ENCODE results near the gene DAND5. TPM values are rescaled to one million over a fixed set of nuclear protein-coding genes. Genes with fewer than 3 reads are reported as not detected.

The DAND5 gene
- total RNA-seq, 2 experiments from 2014 or later, result 0.13 to 0.15 TPM

DNA sequence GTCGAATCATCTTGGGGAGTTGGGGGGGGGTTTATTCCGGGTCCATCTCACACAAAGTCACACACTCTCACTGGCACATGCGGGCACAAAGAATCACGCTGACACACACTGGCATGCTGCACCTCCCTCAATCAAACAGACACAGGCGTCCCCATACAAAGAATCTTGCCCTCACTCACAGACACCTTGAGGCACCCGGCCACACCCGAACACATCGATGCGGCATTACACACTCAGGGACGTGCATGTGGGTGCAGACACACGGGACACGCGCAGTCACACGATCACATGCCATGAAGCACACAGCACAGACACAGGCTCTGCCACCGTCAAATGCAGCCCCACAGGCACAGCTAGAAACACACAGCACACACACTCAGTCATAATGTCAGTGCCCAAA, 33.7 kb downstream of the DAND5 start:
- POLR2A ChIA-PET, result interaction anchor here (0.5 kb wide), 1 partner anchor 96 kb away, joined by 3 read pairs; no protein-coding TSS in a partner anchor
- no peaks in the 10 kb centered on the region for H3K9me3 Mint-ChIP-seq

DNA sequence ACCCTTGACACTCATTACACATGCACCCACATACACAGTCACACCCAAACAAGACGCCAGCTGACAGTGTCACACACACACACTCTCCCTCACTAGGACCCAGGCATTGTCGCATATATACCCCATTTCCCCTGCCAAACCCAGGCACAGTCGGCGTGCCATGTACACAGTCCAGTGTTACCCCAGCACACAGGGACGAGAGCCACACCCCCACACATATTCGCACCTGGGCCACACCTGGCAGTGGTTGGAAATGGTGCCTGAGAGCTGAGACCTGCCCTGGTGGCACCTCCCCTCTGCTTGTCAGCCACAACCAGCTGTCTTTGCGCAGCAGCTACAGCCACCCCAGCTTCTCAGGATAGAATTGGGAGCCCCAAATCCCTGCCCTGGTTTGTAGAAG, 34.9 kb downstream of the DAND5 start:
- POLR2A ChIA-PET, result no interaction called here
- H3K4me1 Mint-ChIP-seq, result no peaks in the 10 kb centered on the region
- H3K36me3 Mint-ChIP-seq (ENCODE audit: low read depth), result no peaks in the 10 kb centered on the region
- DNase-seq, result no peak
- H3K9me3 Mint-ChIP-seq, result no peaks in the 10 kb centered on the region
- CTCF ChIA-PET, result interaction anchor here (2.7 to 2.8 kb wide), 2 partner anchors 30 to 57 kb away, joined by 7 to 9 read pairs; no protein-coding TSS in a partner anchor
- peaks cover 20% of the 10 kb centered on the region for H3K27me3 Mint-ChIP-seq
- H3K27ac Mint-ChIP-seq, result no peak overlapping the region
- no peak overlapping the region for H3K4me3 Mint-ChIP-seq

More for the DNA sequence above, 33.7 kb downstream of the DAND5 start:
- no peaks in the 10 kb centered on the region for H3K36me3 Mint-ChIP-seq (ENCODE audit: low read depth)
- H3K4me3 Mint-ChIP-seq, result no peak overlapping the region
- no peak for DNase-seq
- CTCF ChIA-PET, result interaction anchor here (0.8 kb wide), 1 partner anchor 31 kb away, joined by 3 read pairs; no protein-coding TSS in a partner anchor
- no peaks in the 10 kb centered on the region for H3K4me1 Mint-ChIP-seq
- peaks cover 15% of the 10 kb centered on the region for H3K27me3 Mint-ChIP-seq
- H3K27ac Mint-ChIP-seq, result no peak overlapping the region

DNA sequence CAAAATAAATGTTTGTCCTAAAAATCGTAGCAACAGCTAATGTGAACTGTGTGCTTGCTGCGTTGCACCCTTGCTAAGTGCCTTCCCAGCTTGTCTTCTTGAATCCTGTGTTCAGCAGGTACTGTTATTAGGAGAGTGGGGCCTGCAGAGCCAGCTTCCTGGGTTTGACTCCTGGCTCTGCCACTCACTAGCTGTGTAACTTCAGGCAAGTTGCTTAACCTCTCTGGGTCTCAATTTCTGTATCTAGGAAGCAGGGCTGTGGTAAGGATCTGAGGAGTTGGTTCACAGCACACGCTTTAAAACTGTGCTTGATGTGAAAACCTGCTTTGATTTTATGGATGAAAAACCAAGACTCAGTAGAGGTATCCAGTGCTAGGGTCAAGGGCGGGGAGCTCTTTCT, 35.9 kb downstream of the DAND5 start:
- no peak for DNase-seq
- Mint-ChIP-seq H3K27me3 (peaks cover 24% of the 10 kb centered on the region), H3K4me1 (no peaks in the 10 kb centered on the region), H3K9me3 (no peaks in the 10 kb centered on the region), H3K36me3 (ENCODE audit: low read depth) (no peaks in the 10 kb centered on the region), H3K4me3 (no peak overlapping the region), H3K27ac (no peak overlapping the region)
- ChIA-PET CTCF (interaction anchor here (2.7 to 2.8 kb wide), 2 partner anchors 29 to 56 kb away, joined by 7 to 9 read pairs; no protein-coding TSS in a partner anchor), POLR2A (no interaction called here)

DNA sequence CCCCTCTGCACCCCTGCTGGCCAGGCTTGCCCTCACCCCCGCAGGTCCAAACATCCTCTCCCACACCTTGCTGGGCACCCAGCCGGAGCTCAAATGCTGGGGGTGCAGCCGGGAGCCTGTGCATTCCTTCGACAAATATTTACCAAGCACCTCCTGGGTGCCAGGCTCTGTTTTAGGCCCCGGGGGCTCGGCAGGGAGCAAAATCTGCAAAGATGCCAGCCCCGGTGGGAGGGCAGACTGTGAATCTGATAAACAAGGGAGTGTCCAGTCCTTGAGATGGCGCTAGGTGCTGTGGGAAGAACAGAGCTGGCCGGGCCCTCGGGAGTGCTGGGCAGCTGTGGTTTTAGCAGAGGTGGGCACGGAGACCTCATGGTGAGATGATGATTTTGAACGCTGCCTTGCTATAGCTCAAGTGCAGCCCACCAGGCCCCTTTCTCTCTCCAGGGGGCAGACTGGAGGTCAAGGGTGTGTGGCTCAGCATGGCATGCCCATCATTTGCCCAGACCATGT, 36.5 kb downstream of the DAND5 start:
- no peaks in the 10 kb centered on the region for H3K4me1 Mint-ChIP-seq
- H3K27me3 Mint-ChIP-seq, result peaks cover 29% of the 10 kb centered on the region
- no peak overlapping the region for H3K4me3 Mint-ChIP-seq
- DNase-seq, result no peak
- H3K9me3 Mint-ChIP-seq, result no peaks in the 10 kb centered on the region
- H3K36me3 Mint-ChIP-seq (ENCODE audit: low read depth), result no peaks in the 10 kb centered on the region
- CTCF ChIA-PET, result interaction anchor here (2.7 to 2.8 kb wide), 2 partner anchors 28 to 55 kb away, joined by 7 to 9 read pairs; no protein-coding TSS in a partner anchor
- H3K27ac Mint-ChIP-seq, result no peak overlapping the region
- POLR2A ChIA-PET, result no interaction called here

DNA sequence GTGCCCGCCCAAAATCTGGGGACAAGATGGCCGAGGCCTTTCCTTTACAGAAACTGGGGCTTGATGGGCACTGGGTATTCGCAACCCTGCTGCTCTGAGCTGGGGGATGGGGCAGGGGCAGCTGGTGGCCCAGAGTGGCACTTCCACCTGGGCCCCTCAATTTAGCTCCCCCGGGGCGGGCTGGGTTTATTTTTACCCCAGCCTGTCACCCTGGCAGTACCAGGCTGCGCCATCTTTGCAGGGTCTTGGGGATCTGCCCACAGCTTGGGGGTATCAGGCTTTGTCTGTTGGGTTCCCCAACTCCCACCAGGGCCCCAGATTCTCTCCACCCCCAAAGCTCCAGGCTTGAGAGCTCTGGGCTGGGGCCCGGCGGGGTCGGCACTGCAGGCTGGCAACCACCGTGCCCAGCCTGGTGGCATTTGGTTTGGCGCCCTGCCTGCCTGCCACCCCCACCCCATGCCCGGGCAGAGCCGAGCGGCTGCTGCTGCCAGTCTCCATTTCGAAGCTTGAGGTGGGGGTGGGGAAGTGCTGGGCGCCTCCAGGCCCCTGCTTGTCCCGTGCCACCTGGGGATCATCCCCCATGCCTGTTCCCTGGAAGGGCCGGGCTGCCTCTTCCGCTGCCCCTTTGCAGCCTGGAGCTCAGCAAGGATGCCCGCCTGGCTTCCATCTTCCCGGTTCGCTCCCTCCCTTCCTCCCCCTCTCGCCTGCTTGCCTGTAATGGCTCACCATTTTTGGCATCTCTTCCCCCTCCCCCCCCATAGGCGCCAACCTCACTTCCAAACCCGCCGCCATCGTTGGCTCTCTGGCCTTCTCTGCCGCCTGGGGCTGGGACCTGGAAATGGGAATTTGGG, 37.3 kb downstream of the DAND5 start:
- POLR2A ChIA-PET, result no interaction called here
- no peaks in the 10 kb centered on the region for H3K4me1 Mint-ChIP-seq

DNA sequence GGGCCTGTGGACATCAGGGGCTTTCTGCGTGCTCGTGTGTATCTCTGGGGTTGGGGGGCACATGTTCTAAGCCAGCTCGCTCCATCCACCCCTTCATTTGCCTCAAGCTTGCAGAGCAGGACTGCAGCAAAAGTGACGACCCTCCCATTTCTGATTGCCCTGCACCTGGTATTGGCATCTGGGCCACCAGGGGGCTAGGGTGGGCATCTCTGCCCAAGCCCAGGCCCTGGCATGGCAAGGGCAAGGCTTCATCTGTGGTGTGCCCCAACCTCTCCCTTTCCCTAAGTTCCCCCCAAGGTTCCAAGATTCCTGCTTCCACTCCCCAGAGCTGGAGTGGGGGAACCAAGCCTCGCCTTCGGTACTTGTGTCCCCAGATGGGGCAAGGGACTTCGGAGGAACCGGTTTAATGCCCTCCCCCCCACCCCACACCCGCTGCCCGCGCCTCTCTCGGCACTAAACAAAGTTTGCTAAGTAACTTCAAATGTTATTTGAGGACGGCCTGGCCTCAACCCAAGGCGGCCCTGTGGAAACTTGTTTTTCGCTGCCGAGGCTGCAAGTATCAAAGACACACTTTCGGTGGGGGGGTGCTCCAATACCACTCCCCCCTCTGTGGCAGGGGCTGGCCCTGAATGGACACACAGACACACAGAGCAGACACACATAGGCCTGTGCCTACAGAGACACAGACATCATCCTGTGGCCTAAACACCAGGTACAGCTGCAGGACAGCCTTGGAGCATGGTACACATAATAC, 38.1 kb downstream of the DAND5 start:
- Mint-ChIP-seq H3K27me3 (peaks cover 38% of the 10 kb centered on the region), H3K4me1 (peaks cover under 1% of the 10 kb centered on the region), H3K9me3 (no peaks in the 10 kb centered on the region), H3K4me3 (no peak overlapping the region), H3K27ac (no peak overlapping the region), H3K36me3 (ENCODE audit: low read depth) (no peaks in the 10 kb centered on the region)
- DNase-seq, result no peak
- ChIA-PET POLR2A (no interaction called here), CTCF (no interaction called here)

More for the DNA sequence above, 37.3 kb downstream of the DAND5 start:
- H3K4me3 Mint-ChIP-seq, result no peak overlapping the region
- DNase-seq, result no peak
- no peaks in the 10 kb centered on the region for H3K9me3 Mint-ChIP-seq
- no peaks in the 10 kb centered on the region for H3K36me3 Mint-ChIP-seq (ENCODE audit: low read depth)
- peaks cover 34% of the 10 kb centered on the region for H3K27me3 Mint-ChIP-seq
- H3K27ac Mint-ChIP-seq, result no peak overlapping the region
- CTCF ChIA-PET, result interaction anchor here (0.6 to 2.8 kb wide), 3 partner anchors 27 to 141 kb away, joined by 3 to 9 read pairs (median 7); no protein-coding TSS in a partner anchor

DNA sequence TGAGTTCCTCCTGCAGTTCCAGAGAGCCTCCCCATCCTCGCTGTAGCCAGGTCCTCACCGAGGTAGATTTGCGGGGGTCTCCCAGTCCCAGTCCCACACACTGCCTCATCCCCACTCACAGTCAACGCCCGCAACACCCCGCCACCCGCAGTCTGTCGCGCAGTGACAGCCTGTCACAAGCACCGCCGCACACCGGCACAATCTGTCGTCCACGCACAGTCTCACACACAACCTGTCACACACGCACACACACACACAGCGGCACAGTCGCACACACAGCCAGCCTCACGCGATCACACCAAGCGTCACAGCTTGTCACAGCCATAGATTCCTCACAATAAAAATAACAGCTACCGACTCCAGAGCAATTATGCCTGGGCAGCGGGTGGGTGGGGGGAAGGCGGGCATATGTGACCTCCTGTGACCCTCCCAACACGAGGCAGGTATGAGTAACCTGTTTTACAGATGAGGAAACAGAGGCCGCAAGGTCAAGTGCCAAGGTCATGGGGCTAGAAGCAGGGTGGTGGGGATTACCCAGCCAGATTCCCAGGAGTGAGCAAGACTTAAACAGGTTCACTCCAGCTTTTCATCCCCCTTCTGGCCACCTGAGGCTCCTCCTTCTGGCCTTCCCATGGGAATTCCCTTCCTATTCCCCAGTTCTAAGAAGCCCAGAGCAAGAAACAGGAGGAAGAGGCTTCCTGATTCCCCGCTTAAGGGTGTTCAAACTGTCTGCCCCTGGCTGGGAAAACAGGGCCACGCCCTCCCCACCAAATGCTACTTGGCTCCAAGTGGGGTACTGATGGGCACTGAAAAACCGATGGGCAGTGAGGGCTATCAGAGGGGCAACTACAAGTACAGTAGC, 39.8 kb downstream of the DAND5 start:
- Mint-ChIP-seq H3K4me1 (peaks cover 16% of the 10 kb centered on the region), H3K36me3 (ENCODE audit: low read depth) (peaks cover 2% of the 10 kb centered on the region), H3K4me3 (no peak overlapping the region), H3K9me3 (no peaks in the 10 kb centered on the region), H3K27ac (no peak overlapping the region), H3K27me3 (peaks cover 51% of the 10 kb centered on the region)
- DNase-seq, result no peak
- POLR2A ChIA-PET, result no interaction called here
- CTCF ChIA-PET, result no interaction called here

DNA sequence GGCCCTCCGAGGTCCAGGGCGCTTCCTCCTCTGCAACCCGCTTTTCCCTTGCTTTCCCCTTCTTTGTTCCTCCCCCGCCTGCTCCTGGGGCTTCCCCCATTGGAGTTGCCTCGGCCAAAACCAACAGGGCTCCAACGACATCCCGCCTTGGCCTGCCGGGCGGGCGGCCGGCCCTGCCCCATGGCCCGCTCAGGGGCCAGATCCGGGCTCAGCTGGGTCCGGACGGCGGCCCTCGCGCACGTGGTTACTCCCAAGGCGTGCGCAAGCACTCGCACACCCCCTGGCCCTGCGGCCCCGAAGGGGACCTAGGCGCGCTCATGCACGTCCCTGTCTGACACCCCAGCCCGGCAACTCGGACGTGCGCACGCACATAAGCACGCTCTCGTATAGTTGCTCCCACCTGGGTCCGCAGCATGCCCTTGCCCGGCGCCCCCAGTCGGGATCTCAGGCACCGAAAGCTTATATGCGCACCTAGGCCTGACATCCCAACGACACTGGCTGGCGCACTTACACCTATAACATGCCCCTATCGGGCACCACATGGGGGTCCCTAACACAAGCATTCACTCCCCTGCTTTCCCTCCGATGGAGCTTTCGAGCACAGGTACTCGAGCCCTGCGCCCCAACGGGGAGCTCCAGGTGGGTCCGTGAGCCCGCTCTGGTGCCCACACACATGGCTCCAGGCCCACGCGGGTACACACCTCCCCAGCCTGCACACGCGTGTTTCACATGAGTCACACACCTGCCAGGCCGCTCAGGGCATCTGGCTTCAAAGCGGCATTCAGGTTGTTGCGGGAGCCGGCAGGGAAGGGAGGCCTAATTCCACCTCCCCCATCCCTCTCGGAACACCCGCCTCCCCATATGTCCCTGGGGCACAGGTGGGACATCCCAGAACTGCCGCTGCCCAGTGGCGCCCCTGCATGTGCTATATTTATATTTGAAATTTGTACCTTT, 40.9 kb downstream of the DAND5 start:
- H3K27ac Mint-ChIP-seq, result no peak overlapping the region
- POLR2A ChIA-PET, result no interaction called here
- no peak overlapping the region for H3K4me3 Mint-ChIP-seq

DNA sequence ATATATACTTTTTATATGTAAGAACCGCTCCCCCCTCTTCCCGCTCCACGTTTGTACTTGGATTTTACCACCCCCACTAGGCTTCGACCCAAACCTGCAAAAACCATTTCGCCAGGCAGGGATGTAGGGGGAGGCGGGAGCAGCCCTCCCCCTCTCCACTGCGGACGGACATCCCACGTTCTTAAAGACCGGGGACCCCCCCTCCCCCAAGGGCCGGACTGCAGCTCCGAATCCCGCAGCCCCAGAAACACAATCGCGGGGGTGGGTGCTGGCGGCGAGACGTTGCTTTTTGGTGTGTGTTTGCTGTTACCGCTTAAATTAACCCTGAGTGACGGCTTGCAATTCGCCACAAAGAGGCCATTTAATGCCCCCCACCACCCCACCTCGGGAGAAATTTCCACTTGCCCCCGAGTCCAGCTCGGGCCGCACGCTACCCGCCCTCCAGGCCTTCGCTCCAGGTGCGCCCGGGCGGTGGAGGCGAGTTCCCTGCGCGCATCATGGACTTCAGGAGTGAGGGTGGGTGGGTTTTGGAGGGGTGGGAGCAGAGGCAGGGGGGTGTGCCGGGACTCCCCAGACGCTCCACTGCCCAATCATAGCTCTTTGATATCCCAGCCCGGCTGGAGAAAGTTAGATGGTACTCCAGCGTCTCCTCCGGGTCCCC, 41.7 kb downstream of the DAND5 start:
- Mint-ChIP-seq H3K4me1 (peaks cover 19% of the 10 kb centered on the region), H3K4me3 (no peak overlapping the region), H3K36me3 (ENCODE audit: low read depth) (peaks cover 2% of the 10 kb centered on the region), H3K27me3 (peaks cover 62% of the 10 kb centered on the region), H3K27ac (no peak overlapping the region), H3K9me3 (no peaks in the 10 kb centered on the region)
- POLR2A ChIA-PET, result no interaction called here
- DNase-seq, result no peak
- CTCF ChIA-PET, result no interaction called here

More for the DNA sequence above, 40.9 kb downstream of the DAND5 start:
- no peak for DNase-seq
- peaks cover 56% of the 10 kb centered on the region for H3K27me3 Mint-ChIP-seq
- peaks cover 2% of the 10 kb centered on the region for H3K36me3 Mint-ChIP-seq (ENCODE audit: low read depth)
- CTCF ChIA-PET, result no interaction called here
- no peaks in the 10 kb centered on the region for H3K9me3 Mint-ChIP-seq
- peaks cover 19% of the 10 kb centered on the region for H3K4me1 Mint-ChIP-seq

DNA sequence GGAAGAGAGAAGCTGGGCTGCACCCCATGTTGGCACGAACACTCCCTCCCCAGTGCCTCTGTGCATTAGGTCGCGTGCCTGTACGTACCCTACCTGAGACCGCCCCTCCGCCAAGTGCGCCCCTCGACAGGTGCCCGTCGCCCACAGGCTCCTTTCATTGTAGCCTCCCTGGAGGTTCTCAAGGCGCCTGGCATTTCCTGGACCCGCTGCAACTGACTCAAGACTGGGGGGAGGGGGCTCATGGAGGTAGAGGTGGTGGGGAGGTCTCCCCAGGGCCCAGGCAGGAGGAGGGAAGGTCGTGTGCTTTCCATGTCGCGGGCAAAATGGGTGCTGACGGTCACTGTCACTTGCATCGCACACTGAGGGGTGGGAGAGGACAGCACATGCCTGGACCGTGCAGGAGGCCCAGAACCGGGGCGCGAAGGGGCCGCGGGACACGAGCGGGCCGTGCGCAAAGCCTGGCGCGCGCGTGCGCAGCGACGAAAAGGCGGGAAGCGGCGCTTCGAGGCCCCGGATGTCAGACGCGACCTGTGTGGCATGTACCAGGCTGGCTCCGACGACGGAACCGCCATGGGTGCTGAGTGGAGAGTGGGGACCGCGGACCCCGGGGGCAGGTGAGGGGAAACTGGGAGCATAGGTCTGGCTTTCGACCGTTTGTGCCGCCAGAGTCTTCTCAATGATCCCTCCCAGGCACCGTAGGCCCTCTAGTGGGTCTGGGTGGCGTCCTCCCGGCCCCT, 42.4 kb downstream of the DAND5 start:
- POLR2A ChIA-PET, result no interaction called here
- no peak for DNase-seq

DNA sequence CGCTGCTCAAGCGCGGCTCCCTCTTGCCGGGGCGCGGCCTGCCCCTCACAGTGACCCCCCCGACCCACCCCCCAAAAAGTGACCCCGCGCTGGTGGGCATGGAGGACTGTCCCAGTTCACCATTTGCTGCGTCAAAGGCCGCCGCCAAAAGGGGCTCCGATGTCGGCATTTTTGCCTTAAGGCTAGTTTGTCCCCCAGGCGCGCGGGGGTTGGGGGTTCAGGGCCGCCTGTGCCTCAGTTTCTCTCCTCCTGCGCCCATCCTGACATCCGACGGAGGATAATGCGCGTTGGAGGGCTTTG, 43.0 kb downstream of the DAND5 start:
- no peak for DNase-seq
- H3K27me3 Mint-ChIP-seq, result peaks cover 72% of the 10 kb centered on the region
- peaks cover 19% of the 10 kb centered on the region for H3K4me1 Mint-ChIP-seq
- POLR2A ChIA-PET, result no interaction called here
- H3K27ac Mint-ChIP-seq, result peak overlapping the region; percentile 42
- no peaks in the 10 kb centered on the region for H3K9me3 Mint-ChIP-seq
- peak overlapping the region; percentile 39 for H3K4me3 Mint-ChIP-seq
- H3K36me3 Mint-ChIP-seq (ENCODE audit: low read depth), result peaks cover 2% of the 10 kb centered on the region
- CTCF ChIA-PET, result no interaction called here

More for the DNA sequence above, 42.4 kb downstream of the DAND5 start:
- Mint-ChIP-seq H3K27ac (no peak overlapping the region), H3K4me1 (peaks cover 19% of the 10 kb centered on the region), H3K4me3 (no peak overlapping the region), H3K9me3 (no peaks in the 10 kb centered on the region), H3K36me3 (ENCODE audit: low read depth) (peaks cover 2% of the 10 kb centered on the region), H3K27me3 (peaks cover 69% of the 10 kb centered on the region)
- CTCF ChIA-PET, result no interaction called here
